Ectodermal cell (in vitro differentiated cells): Measurements from ENCODE around the gene AKAP6.
"Not testable (repeated sequence)": the region's sequence is repeated elsewhere in the genome, so short reads cannot be mapped to it uniquely, and the experiment has no call there.

Experiments
- H3K27ac ChIP-seq: 2 replicates; pipeline ENCODE4 v1.7.0; 2013; ENCODE audit warnings: mild to moderate bottlenecking, low read depth, low read length; ENCODE audit not compliant: insufficient read depth, poor library complexity, severe bottlenecking
- H3K27me3 ChIP-seq: 2 replicates; pipeline ENCODE4 v1.7.0; 2013; ENCODE audit warnings: mild to moderate bottlenecking, low read length; ENCODE audit not compliant: insufficient read depth, control insufficient read depth, poor library complexity, severe bottlenecking
- H3K36me3 ChIP-seq: one replicate; pipeline ENCODE4 v1.7.0; 2013; ENCODE audit warnings: low read length; ENCODE audit not compliant: control insufficient read depth, insufficient read depth
- H3K4me1 ChIP-seq: one replicate; pipeline ENCODE4 v1.7.0; 2013; ENCODE audit warnings: low read length; ENCODE audit not compliant: control insufficient read depth, insufficient read depth
- H3K4me3 ChIP-seq: 2 replicates; pipeline ENCODE4 v1.7.0; 2013; ENCODE audit warnings: low read depth, low read length, control low read depth; ENCODE audit not compliant: insufficient read depth
- H3K9me3 ChIP-seq: 2 replicates; pipeline ENCODE4 v1.7.0; 2013; ENCODE audit warnings: mild to moderate bottlenecking, low read length, moderate library complexity; ENCODE audit not compliant: control insufficient read depth
- WGBS, 2 experiments: methylation state at CpG; one replicate each; pipeline ENCODE4 v1.1.7; 2013; ENCODE audit warnings: missing lambda C conversion rate in 2 of 2; 5-methylcytosine and 5-hydroxymethylcytosine counted together

AKAP6 gene

DNA sequence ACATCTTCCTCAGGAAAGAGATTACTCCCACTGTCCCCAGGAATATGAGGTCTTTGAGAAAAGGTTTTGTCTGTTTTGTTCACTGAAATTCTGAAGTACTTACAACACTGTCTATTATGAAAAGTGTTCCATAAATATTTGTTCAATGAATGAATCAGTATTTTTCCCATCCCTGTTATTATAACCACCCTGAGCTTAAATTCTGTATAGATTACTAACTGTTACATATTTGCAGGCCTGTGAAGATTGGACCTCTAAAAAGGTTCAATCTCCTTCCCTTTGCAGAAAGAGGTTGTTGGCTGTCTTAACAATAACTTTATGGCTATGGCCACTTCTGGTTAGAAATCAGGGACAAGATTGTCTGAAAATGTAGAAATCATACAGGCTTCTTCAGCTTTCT lies 435.0 kb downstream of the AKAP6 start:
- Histone ChIP-seq H3K27ac (no peak overlapping the region), H3K4me1 (no peaks in the 10 kb centered on the region), H3K4me3 (no peak overlapping the region), H3K27me3 (no peaks in the 10 kb centered on the region), H3K9me3 (no peaks in the 10 kb centered on the region), H3K36me3 (no peaks in the 10 kb centered on the region)

DNA sequence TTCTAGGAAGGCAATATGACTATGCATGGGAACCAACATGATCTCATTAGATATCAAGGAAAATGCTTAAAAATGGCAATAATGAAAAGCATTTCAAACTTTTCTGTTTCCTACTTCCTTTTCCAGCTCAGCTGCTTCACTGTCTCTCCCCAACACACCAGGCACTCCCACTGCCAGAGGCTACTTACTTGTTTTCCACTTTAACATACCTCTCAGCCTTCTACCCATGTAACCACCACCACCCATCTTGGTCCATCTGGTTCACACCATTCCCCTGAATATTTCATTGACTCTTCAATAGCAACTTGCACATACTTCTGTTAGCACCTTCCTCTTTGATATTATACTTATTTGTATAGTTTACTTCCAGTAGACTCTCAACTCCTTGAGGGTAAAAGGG lies 441.3 kb downstream of the AKAP6 start:
- Histone ChIP-seq H3K9me3 (no peaks in the 10 kb centered on the region), H3K27ac (no peak overlapping the region), H3K36me3 (no peaks in the 10 kb centered on the region), H3K27me3 (no peaks in the 10 kb centered on the region), H3K4me1 (no peaks in the 10 kb centered on the region), H3K4me3 (no peak overlapping the region)

GRCh38 chr14:32774214-32774613 lies 445.1 kb downstream of the AKAP6 start:
- Histone ChIP-seq H3K9me3 (no peaks in the 10 kb centered on the region), H3K27me3 (no peaks in the 10 kb centered on the region), H3K4me1 (no peaks in the 10 kb centered on the region), H3K36me3 (no peaks in the 10 kb centered on the region), H3K4me3 (no peak overlapping the region), H3K27ac (no peak overlapping the region)
- 90 to 94% methylated on average over 2 of the region's 2 CpGs for WGBS, 2 experiments

- Histone ChIP-seq H3K27me3 (no peaks in the 10 kb centered on the region), H3K27ac (no peak overlapping the region), H3K36me3 (no peaks in the 10 kb centered on the region), H3K4me1 (no peaks in the 10 kb centered on the region), H3K9me3 (no peaks in the 10 kb centered on the region), H3K4me3 (no peak overlapping the region)
- WGBS, 2 experiments, result 100% methylated on average over 1 of the region's 1 CpG
Measured at GRCh38 chr14:32779840-32780239, 450.7 kb downstream of the AKAP6 start.

DNA sequence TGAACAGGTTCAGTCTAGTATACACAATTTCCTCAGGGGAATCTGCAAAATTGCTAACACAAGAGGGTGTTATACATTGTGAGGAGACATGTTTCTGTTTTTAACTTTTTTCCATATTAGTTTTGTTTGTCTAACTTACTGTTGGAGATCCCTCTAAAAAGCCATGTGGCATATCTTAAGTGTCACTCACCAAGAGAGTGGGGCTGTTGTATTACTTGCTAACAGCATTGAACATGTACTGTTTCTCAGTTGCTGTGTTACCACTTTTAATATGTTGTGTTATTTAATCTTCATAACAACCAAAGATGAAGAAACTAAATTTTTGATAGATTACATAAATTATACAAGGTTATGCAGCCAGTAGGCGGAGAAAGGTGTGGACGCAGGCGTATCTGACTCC lies 455.3 kb downstream of the AKAP6 start:
- WGBS, 2 experiments, result 95 to 100% methylated on average over 3 of the region's 3 CpGs
- Histone ChIP-seq H3K27me3 (no peaks in the 10 kb centered on the region), H3K27ac (no peak overlapping the region), H3K9me3 (no peaks in the 10 kb centered on the region), H3K4me3 (no peak overlapping the region), H3K36me3 (no peaks in the 10 kb centered on the region), H3K4me1 (no peaks in the 10 kb centered on the region)

DNA sequence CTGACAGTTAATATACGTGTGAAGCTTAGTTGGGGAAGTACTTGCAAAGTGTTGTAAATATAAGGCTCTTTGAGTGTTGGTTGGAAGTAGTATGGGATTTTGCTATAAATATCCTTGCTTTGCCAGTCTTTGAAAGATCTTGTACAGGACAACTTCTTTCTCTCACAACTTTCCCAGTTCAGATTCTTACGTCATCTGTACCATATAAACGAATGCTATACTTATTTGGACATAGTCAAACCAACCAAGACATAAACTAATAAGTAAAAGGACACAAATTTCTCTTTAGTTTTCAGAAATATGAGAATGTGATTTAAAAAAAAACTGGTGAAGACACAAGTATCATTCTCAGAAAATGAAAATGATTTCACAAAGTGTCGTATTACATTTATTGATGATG lies 456.5 kb downstream of the AKAP6 start:
- H3K4me1 ChIP-seq, result no peaks in the 10 kb centered on the region

GRCh38 chr14:32786886-32787285 lies 457.8 kb downstream of the AKAP6 start:
- no peak overlapping the region for H3K27ac ChIP-seq
- WGBS, 2 experiments, result 94 to 100% methylated on average over 2 to 3 of the region's 3 CpGs
- no peaks in the 10 kb centered on the region for H3K9me3 ChIP-seq

More for the DNA sequence above, 456.5 kb downstream of the AKAP6 start:
- Histone ChIP-seq H3K9me3 (no peaks in the 10 kb centered on the region), H3K36me3 (no peaks in the 10 kb centered on the region), H3K4me3 (no peak overlapping the region), H3K27me3 (no peaks in the 10 kb centered on the region), H3K27ac (no peak overlapping the region)
- WGBS, 2 experiments, result 71% methylated on average over 4 of the region's 4 CpGs

DNA sequence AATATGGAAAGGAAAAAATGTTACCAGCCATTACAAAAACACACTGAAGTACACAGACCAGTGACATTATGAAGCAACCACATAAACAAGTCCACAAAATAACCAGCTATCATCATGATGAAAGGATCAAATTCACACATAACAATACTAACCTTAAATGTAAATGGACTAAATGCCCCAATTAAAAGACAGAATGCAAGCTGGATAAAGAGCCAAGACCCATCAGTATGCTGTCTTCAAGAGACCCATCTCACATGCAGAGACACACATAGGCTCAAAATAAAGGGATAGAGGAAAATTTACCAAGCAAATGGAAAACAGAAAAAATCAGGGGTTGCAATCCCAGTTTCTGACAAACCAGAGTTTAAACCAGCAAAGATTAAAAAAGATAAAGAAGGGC lies 463.9 kb downstream of the AKAP6 start:
- H3K36me3 ChIP-seq, H3K4me3 ChIP-seq, H3K4me1 ChIP-seq, H3K27ac ChIP-seq, H3K9me3 ChIP-seq, H3K27me3 ChIP-seq: not testable (repeated sequence)

More at GRCh38 chr14:32786886-32787285, 457.8 kb downstream of the AKAP6 start:
- Histone ChIP-seq H3K4me1 (no peaks in the 10 kb centered on the region), H3K27me3 (no peaks in the 10 kb centered on the region), H3K36me3 (no peaks in the 10 kb centered on the region), H3K4me3 (no peak overlapping the region)

DNA sequence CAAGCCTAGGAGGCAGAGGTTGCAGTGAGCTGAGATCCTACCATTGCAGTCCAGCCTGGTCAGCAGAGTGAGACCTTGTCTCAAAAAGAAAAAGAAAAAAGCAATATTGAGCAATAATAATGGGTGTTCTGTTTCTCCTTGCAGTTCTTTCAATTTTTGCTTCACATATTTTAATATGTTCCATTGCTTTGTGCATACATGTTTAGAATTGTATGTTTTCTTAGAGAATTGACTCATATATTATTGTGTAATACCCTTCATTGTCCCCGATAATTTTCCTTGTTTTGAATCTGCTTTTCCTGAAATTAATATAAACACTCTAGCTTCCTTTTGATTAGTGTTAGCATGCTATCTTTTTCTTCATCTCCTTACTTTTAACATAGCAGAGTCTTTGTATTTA lies 471.2 kb downstream of the AKAP6 start:
- no CpG with 5 or more reads among the region's 1 CpG for WGBS, 2 experiments
- no peak overlapping the region for H3K27ac ChIP-seq

DNA sequence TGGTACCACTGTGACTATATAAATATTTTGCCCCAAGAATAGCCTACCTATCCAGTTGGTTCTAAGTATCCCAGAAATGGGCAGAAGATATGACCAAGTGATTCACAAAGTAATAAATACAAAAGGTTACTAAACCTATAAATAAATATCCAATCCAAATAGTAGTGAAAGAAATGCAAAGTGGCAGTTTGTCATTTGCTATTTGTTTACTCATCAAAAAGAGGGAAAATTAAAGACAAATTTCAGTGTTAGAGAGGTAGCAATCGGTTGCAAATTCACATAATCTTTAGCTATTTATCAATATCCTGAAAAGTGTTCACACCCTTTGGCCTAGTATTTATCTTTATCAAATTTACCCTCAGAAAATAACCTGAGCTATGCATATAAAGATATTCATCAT lies 473.2 kb downstream of the AKAP6 start:
- H3K36me3 ChIP-seq, result no peaks in the 10 kb centered on the region
- 94% methylated on average over 1 of the region's 1 CpG; no CpG with 5 or more reads in 1 of the 2 experiments for WGBS, 2 experiments
- H3K27ac ChIP-seq, result no peak overlapping the region
- no peaks in the 10 kb centered on the region for H3K27me3 ChIP-seq
- H3K4me3 ChIP-seq, result no peak overlapping the region
- no peaks in the 10 kb centered on the region for H3K4me1 ChIP-seq
- H3K9me3 ChIP-seq, result peaks cover 2% of the 10 kb centered on the region

More for the DNA sequence above, 471.2 kb downstream of the AKAP6 start:
- peaks cover 2% of the 10 kb centered on the region for H3K9me3 ChIP-seq
- H3K4me3 ChIP-seq, result no peak overlapping the region
- H3K4me1 ChIP-seq, result no peaks in the 10 kb centered on the region
- no peaks in the 10 kb centered on the region for H3K36me3 ChIP-seq
- H3K27me3 ChIP-seq, result no peaks in the 10 kb centered on the region

DNA sequence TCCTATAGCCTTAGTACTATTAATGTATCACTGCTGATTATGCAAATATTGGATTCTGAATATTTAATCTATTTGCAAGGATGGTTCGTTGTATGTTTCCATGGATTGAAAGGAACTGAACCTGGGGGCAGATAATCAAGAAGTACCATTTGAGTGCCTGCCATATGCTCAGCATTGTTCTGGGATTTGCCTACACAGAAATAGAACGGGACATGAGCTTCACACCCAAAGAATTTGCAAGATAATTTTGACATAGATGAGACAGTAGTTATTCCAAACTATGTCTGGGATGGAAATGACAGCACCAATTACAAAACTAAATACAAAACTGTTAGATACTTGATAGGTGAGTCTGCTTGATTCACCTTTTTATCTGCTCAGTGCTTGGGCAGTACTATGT lies 476.9 kb downstream of the AKAP6 start:
- H3K36me3 ChIP-seq, result no peaks in the 10 kb centered on the region
- H3K4me1 ChIP-seq, result peaks cover 9% of the 10 kb centered on the region
- no peak overlapping the region for H3K4me3 ChIP-seq
- WGBS, 2 experiments, result 89 to 91% methylated on average over 2 of the region's 2 CpGs
- peaks cover 2% of the 10 kb centered on the region for H3K9me3 ChIP-seq
- H3K27me3 ChIP-seq, result no peaks in the 10 kb centered on the region
- H3K27ac ChIP-seq, result no peak overlapping the region
